Activated CD4-positive, alpha-beta memory T cell treated with anti-CD3 and anti-CD28 coated beads, Interleukin-2, amount 10 ng/mL, durations not matched to agents 7 days and 5 days (primary cell): Measurements from ENCODE around the gene ZNF804B. TPM values are rescaled to one million over a fixed set of nuclear protein-coding genes. Genes with fewer than 3 reads are reported as not detected.
"Not testable (repeated sequence)": the region's sequence is repeated elsewhere in the genome, so short reads cannot be mapped to it uniquely, and the experiment has no call there.

Experiments used
- CTCF ChIA-PET: fragments of 350-600 bp; sonication (Branson Sonifier 250); formaldehyde crosslinking; loops from one replicate; lab custom pipeline; 2021; ENCODE audit warnings: antibody characterized with exemption, inconsistent platforms; lab: Charles Lee
- POLR2A ChIA-PET: fragments of 350-600 bp; sonication (Branson Sonifier 250); formaldehyde crosslinking; loops from one replicate; lab custom pipeline; 2021; ENCODE audit warnings: antibody characterized with exemption; lab: Charles Lee
- DNase-seq: peaks from one replicate; pipeline ENCODE4 v3.0.0-alpha.2; 2020
- H3K27ac Mint-ChIP-seq: one replicate; pipeline ENCODE4 v1.8.0; 2021; ENCODE audit warnings: mild to moderate bottlenecking, mixed read lengths
- H3K27me3 Mint-ChIP-seq: one replicate; pipeline ENCODE4 v1.8.0; 2021; ENCODE audit warnings: mixed read lengths
- H3K36me3 Mint-ChIP-seq: one replicate; pipeline ENCODE4 v1.8.0; 2021; ENCODE audit warnings: low read depth, mixed read lengths
- H3K4me1 Mint-ChIP-seq: one replicate; pipeline ENCODE4 v1.8.0; 2021; ENCODE audit warnings: mixed read lengths
- H3K4me3 Mint-ChIP-seq: one replicate; pipeline ENCODE4 v1.8.0; 2021; ENCODE audit warnings: mild to moderate bottlenecking, mixed read lengths
- H3K9me3 Mint-ChIP-seq: one replicate; pipeline ENCODE4 v1.8.0; 2021; ENCODE audit warnings: mixed read lengths
- total RNA-seq, 2 experiments: library from RNA; stranded (reverse); gene quantifications; one replicate each; pipeline ENCODE4 v1.2.3, GENCODE V29; 2021

The ZNF804B gene
- total RNA-seq, 2 experiments from 2014 or later = not detected

GRCh38 chr7:89182116-89182515 is 422.6 kb downstream of the ZNF804B start:
- Mint-ChIP-seq H3K36me3 (no peaks in the 10 kb centered on the region), H3K4me3 (no peak overlapping the region), H3K27ac (no peak overlapping the region), H3K27me3 (no peaks in the 10 kb centered on the region), H3K4me1 (no peaks in the 10 kb centered on the region), H3K9me3 (peaks cover 2% of the 10 kb centered on the region)
- POLR2A ChIA-PET = no interaction called here
- DNase-seq = no peak
- CTCF ChIA-PET = no interaction called here

GRCh38 chr7:89183712-89184111 is 424.2 kb downstream of the ZNF804B start:
- no peak overlapping the region for H3K4me3 Mint-ChIP-seq
- ChIA-PET POLR2A (no interaction called here), CTCF (no interaction called here)
- no peaks in the 10 kb centered on the region for H3K36me3 Mint-ChIP-seq
- H3K27ac Mint-ChIP-seq = no peak overlapping the region
- H3K4me1 Mint-ChIP-seq = no peaks in the 10 kb centered on the region
- DNase-seq = no peak
- peaks cover 2% of the 10 kb centered on the region for H3K9me3 Mint-ChIP-seq
- H3K27me3 Mint-ChIP-seq = no peaks in the 10 kb centered on the region

- Mint-ChIP-seq H3K27ac (no peak overlapping the region), H3K27me3 (no peaks in the 10 kb centered on the region), H3K9me3 (no peaks in the 10 kb centered on the region), H3K36me3 (no peaks in the 10 kb centered on the region), H3K4me1 (no peaks in the 10 kb centered on the region), H3K4me3 (no peak overlapping the region)
- no peak for DNase-seq
- POLR2A ChIA-PET = no interaction called here
- CTCF ChIA-PET = no interaction called here
These were observed 441.3 kb downstream of the ZNF804B start for GRCh38 chr7:89200758-89201157.

GRCh38 chr7:89223900-89224395 is 464.4 kb downstream of the ZNF804B start:
- no peaks in the 10 kb centered on the region for H3K27me3 Mint-ChIP-seq

GRCh38 chr7:89228688-89229171 is 469.2 kb downstream of the ZNF804B start:
- H3K27me3 Mint-ChIP-seq, CTCF ChIA-PET, POLR2A ChIA-PET, H3K27ac Mint-ChIP-seq, H3K36me3 Mint-ChIP-seq, H3K4me3 Mint-ChIP-seq, H3K4me1 Mint-ChIP-seq, DNase-seq: not testable (repeated sequence)
- H3K9me3 Mint-ChIP-seq = peaks cover 16% of the 10 kb centered on the region

More at GRCh38 chr7:89223900-89224395, 464.4 kb downstream of the ZNF804B start:
- H3K27ac Mint-ChIP-seq = no peak overlapping the region
- POLR2A ChIA-PET = no interaction called here
- H3K4me3 Mint-ChIP-seq = no peak overlapping the region
- CTCF ChIA-PET = no interaction called here
- H3K9me3 Mint-ChIP-seq = peaks cover 14% of the 10 kb centered on the region
- no peak for DNase-seq
- no peaks in the 10 kb centered on the region for H3K36me3 Mint-ChIP-seq
- H3K4me1 Mint-ChIP-seq = no peaks in the 10 kb centered on the region

- Mint-ChIP-seq H3K4me3 (no peak overlapping the region), H3K27ac (no peak overlapping the region), H3K27me3 (no peaks in the 10 kb centered on the region), H3K4me1 (no peaks in the 10 kb centered on the region), H3K36me3 (no peaks in the 10 kb centered on the region), H3K9me3 (peaks cover 2% of the 10 kb centered on the region)
- DNase-seq = no peak
- ChIA-PET POLR2A (no interaction called here), CTCF (no interaction called here)
These were observed 478.7 kb downstream of the ZNF804B start for GRCh38 chr7:89238156-89238555.

GRCh38 chr7:89246196-89246595 is 486.7 kb downstream of the ZNF804B start:
- CTCF ChIA-PET = no interaction called here

GRCh38 chr7:89247207-89247606 is 487.7 kb downstream of the ZNF804B start:
- Mint-ChIP-seq H3K27me3 (no peaks in the 10 kb centered on the region), H3K4me1 (no peaks in the 10 kb centered on the region), H3K36me3 (no peaks in the 10 kb centered on the region), H3K4me3 (no peak overlapping the region), H3K9me3 (peaks cover 9% of the 10 kb centered on the region), H3K27ac (no peak overlapping the region)
- POLR2A ChIA-PET = no interaction called here
- CTCF ChIA-PET = no interaction called here
- DNase-seq = no peak

More at GRCh38 chr7:89246196-89246595, 486.7 kb downstream of the ZNF804B start:
- Mint-ChIP-seq H3K27ac (no peak overlapping the region), H3K4me3 (no peak overlapping the region), H3K27me3 (no peaks in the 10 kb centered on the region), H3K4me1 (no peaks in the 10 kb centered on the region), H3K36me3 (no peaks in the 10 kb centered on the region), H3K9me3 (peaks cover 9% of the 10 kb centered on the region)
- no peak for DNase-seq
- POLR2A ChIA-PET = no interaction called here

- no peaks in the 10 kb centered on the region for H3K27me3 Mint-ChIP-seq
- H3K27ac Mint-ChIP-seq = no peak overlapping the region
- ChIA-PET CTCF (no interaction called here), POLR2A (no interaction called here)
- no peak overlapping the region for H3K4me3 Mint-ChIP-seq
- H3K4me1 Mint-ChIP-seq = peaks cover 3% of the 10 kb centered on the region
- no peak for DNase-seq
- H3K36me3 Mint-ChIP-seq = no peaks in the 10 kb centered on the region
- H3K9me3 Mint-ChIP-seq = no peaks in the 10 kb centered on the region
These were observed 499.6 kb downstream of the ZNF804B start for GRCh38 chr7:89259085-89259484.

GRCh38 chr7:89264126-89264525 is 504.6 kb downstream of the ZNF804B start:
- POLR2A ChIA-PET = no interaction called here
- Mint-ChIP-seq H3K27me3 (no peaks in the 10 kb centered on the region), H3K4me1 (peaks cover 2% of the 10 kb centered on the region), H3K27ac (no peak overlapping the region), H3K36me3 (no peaks in the 10 kb centered on the region), H3K4me3 (no peak overlapping the region), H3K9me3 (no peaks in the 10 kb centered on the region)
- no peak for DNase-seq
- CTCF ChIA-PET = no interaction called here

GRCh38 chr7:89265631-89266030 is 506.1 kb downstream of the ZNF804B start:
- H3K27me3 Mint-ChIP-seq = no peaks in the 10 kb centered on the region
- no peak overlapping the region for H3K4me3 Mint-ChIP-seq
- H3K27ac Mint-ChIP-seq = no peak overlapping the region
- H3K36me3 Mint-ChIP-seq = no peaks in the 10 kb centered on the region
- H3K4me1 Mint-ChIP-seq = no peaks in the 10 kb centered on the region
- DNase-seq = no peak
- CTCF ChIA-PET = no interaction called here
- POLR2A ChIA-PET = no interaction called here
- H3K9me3 Mint-ChIP-seq = no peaks in the 10 kb centered on the region

GRCh38 chr7:89283302-89283701 is 523.8 kb downstream of the ZNF804B start:
- CTCF ChIA-PET = no interaction called here
- POLR2A ChIA-PET = no interaction called here
- no peaks in the 10 kb centered on the region for H3K4me1 Mint-ChIP-seq
- H3K36me3 Mint-ChIP-seq = no peaks in the 10 kb centered on the region
- peaks cover 1% of the 10 kb centered on the region for H3K9me3 Mint-ChIP-seq
- no peaks in the 10 kb centered on the region for H3K27me3 Mint-ChIP-seq
- H3K4me3 Mint-ChIP-seq = no peak overlapping the region
- no peak for DNase-seq
- H3K27ac Mint-ChIP-seq = no peak overlapping the region

- no peaks in the 10 kb centered on the region for H3K36me3 Mint-ChIP-seq
- H3K4me1 Mint-ChIP-seq = no peaks in the 10 kb centered on the region
- ChIA-PET POLR2A (no interaction called here), CTCF (no interaction called here)
- DNase-seq = no peak
- H3K27ac Mint-ChIP-seq = no peak overlapping the region
- H3K9me3 Mint-ChIP-seq = no peaks in the 10 kb centered on the region
- H3K27me3 Mint-ChIP-seq = no peaks in the 10 kb centered on the region
- no peak overlapping the region for H3K4me3 Mint-ChIP-seq
These were observed 549.0 kb downstream of the ZNF804B start for GRCh38 chr7:89308535-89308934.

- no peak for DNase-seq
- ChIA-PET CTCF (no interaction called here), POLR2A (no interaction called here)
- no peaks in the 10 kb centered on the region for H3K27me3 Mint-ChIP-seq
- H3K4me1 Mint-ChIP-seq = no peaks in the 10 kb centered on the region
- no peak overlapping the region for H3K4me3 Mint-ChIP-seq
- H3K36me3 Mint-ChIP-seq = no peaks in the 10 kb centered on the region
- no peaks in the 10 kb centered on the region for H3K9me3 Mint-ChIP-seq
- H3K27ac Mint-ChIP-seq = no peak overlapping the region
These were observed 552.4 kb downstream of the ZNF804B start for GRCh38 chr7:89311886-89312285.
